Adipocyte (in vitro differentiated cells): ENCODE results near the gene SLC17A3.

Source experiments
- DNase-seq: peaks from one replicate; pipeline ENCODE4 v3.0.0-alpha.2; 2015; ENCODE audit warnings: low read depth
- H3K27me3 ChIP-seq: replicated peaks from 2 replicates; pipeline ENCODE4 v1.7.0; 2013; ENCODE audit warnings: mild to moderate bottlenecking, low read length, moderate library complexity; ENCODE audit not compliant: control insufficient read depth, insufficient read depth
- H3K36me3 ChIP-seq: 2 replicates; pipeline ENCODE4 v1.7.0; 2013; ENCODE audit warnings: low read length, mild to moderate bottlenecking, moderate library complexity; ENCODE audit not compliant: control insufficient read depth, insufficient read depth, severe bottlenecking
- H3K4me1 ChIP-seq: 2 replicates; pipeline ENCODE4 v1.7.0; 2013; ENCODE audit warnings: mild to moderate bottlenecking, low read length, moderate library complexity; ENCODE audit not compliant: control insufficient read depth, insufficient read depth
- H3K4me3 ChIP-seq: 2 replicates; pipeline ENCODE4 v1.7.0; 2013; ENCODE audit warnings: mild to moderate bottlenecking, low read length, moderate library complexity
- H3K9ac ChIP-seq: 2 replicates; pipeline ENCODE4 v1.7.0; 2013; ENCODE audit warnings: mild to moderate bottlenecking, low read length, moderate library complexity
- H3K9me3 ChIP-seq: 2 replicates; pipeline ENCODE4 v1.7.0; 2013; ENCODE audit warnings: mild to moderate bottlenecking, low read length, moderate library complexity; ENCODE audit not compliant: control insufficient read depth

Gene SLC17A3

GRCh38 chr6:25832670-25833069 lies 41.4 kb downstream of the SLC17A3 start:
- no peak overlapping the region for H3K4me3 ChIP-seq
- peaks cover 40% of the 10 kb centered on the region for H3K27me3 ChIP-seq
- no peaks in the 10 kb centered on the region for H3K9me3 ChIP-seq
- no peak overlapping the region for H3K9ac ChIP-seq
- no peaks in the 10 kb centered on the region for H3K36me3 ChIP-seq
- DNase-seq = no peak
- no peaks in the 10 kb centered on the region for H3K4me1 ChIP-seq

- H3K27me3 ChIP-seq = peaks cover 40% of the 10 kb centered on the region
- H3K9me3 ChIP-seq = no peaks in the 10 kb centered on the region
- no peak overlapping the region for H3K9ac ChIP-seq
- H3K4me3 ChIP-seq = no peak overlapping the region
- H3K36me3 ChIP-seq = no peaks in the 10 kb centered on the region
- DNase-seq = no peak
- no peaks in the 10 kb centered on the region for H3K4me1 ChIP-seq
Observed at GRCh38 chr6:25832307-25832662, 41.8 kb downstream of the SLC17A3 start.

DNA sequence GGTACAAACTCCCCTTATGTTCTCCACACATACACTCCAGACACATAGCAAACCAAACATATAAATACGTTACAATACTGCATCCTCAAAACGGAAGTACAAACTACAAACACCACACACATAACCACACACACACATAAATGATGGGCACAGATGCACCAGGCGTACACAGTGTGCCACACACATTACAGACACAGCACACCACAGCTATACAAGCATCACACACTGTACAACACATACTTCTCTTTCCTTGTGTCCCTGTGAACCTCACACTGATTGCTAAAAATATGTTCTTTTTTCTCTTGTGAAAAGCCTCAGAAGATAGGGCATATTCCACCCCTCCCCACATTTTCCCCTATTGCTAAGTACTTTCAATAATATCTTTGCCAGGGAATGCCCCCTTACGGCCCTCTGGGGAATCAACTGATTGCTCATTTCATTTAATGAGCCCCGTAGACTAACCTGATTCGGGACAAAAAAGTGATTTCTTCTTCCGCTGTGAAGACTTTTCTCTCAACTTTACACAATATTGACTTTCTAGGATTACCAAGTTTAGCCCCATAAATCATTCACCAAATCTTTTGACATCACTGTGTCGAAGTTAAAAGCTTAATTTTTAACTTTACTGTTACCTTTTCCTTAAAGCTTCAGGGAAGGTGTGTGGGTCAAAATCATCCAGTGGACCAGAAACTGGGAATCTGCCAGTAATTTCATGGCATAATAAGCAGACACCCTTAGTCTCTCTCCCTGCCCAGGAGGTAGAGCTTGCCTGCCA lies 42.3 kb downstream of the SLC17A3 start, which contains the start of gene SLC17A1:
Gene SLC17A1 (minus strand): TSS at position 521 of the 775 bp plus-strand sequence. CDS start 1,495 bp downstream, outside the sequence.
- peaks cover 37% of the 10 kb centered on the region for H3K27me3 ChIP-seq
- H3K36me3 ChIP-seq = no peaks in the 10 kb centered on the region
- H3K4me1 ChIP-seq = no peaks in the 10 kb centered on the region
- H3K9ac ChIP-seq = no peak within 1 kb of the TSS
- DNase-seq = no peak
- H3K9me3 ChIP-seq = no peaks in the 10 kb centered on the region
- H3K4me3 ChIP-seq = no peak within 1 kb of the TSS

- DNase-seq = no peak
- Histone ChIP-seq H3K27me3 (peaks cover 28% of the 10 kb centered on the region), H3K36me3 (no peaks in the 10 kb centered on the region), H3K9me3 (peaks cover 1% of the 10 kb centered on the region), H3K4me1 (no peaks in the 10 kb centered on the region), H3K9ac (no peak overlapping the region), H3K4me3 (no peak overlapping the region)
Observed at GRCh38 chr6:25830458-25830857, 43.6 kb downstream of the SLC17A3 start.

- Histone ChIP-seq H3K4me3 (no peak overlapping the region), H3K27me3 (peaks cover 26% of the 10 kb centered on the region), H3K36me3 (no peaks in the 10 kb centered on the region), H3K4me1 (no peaks in the 10 kb centered on the region), H3K9ac (no peak overlapping the region), H3K9me3 (peaks cover 9% of the 10 kb centered on the region)
- no peak for DNase-seq
Observed at GRCh38 chr6:25829375-25829774, 44.7 kb downstream of the SLC17A3 start.

DNA sequence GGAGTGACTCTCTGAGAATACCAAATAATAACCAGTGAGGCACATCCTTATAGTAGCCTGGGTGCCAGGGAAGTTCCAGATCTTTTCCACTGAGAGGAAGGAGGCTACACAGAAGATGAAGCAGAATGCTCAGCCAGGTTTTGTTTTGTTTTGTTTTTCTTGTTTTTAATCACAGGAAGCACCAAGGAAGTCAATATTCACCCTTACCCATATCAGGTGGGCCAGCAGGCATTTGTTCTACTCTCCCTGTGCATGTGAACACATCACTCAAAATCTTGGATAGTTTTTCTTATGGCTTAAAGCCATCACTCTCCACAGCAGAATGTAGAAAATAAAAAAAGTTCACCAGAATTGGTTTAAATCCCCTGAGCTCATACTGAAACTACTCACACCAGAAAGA lies 52.7 kb downstream of the SLC17A3 start:
- no peak for DNase-seq
- Histone ChIP-seq H3K9ac (no peak overlapping the region), H3K27me3 (peaks cover 13% of the 10 kb centered on the region), H3K36me3 (no peaks in the 10 kb centered on the region), H3K9me3 (peaks cover 14% of the 10 kb centered on the region), H3K4me3 (no peak overlapping the region), H3K4me1 (no peaks in the 10 kb centered on the region)

DNA sequence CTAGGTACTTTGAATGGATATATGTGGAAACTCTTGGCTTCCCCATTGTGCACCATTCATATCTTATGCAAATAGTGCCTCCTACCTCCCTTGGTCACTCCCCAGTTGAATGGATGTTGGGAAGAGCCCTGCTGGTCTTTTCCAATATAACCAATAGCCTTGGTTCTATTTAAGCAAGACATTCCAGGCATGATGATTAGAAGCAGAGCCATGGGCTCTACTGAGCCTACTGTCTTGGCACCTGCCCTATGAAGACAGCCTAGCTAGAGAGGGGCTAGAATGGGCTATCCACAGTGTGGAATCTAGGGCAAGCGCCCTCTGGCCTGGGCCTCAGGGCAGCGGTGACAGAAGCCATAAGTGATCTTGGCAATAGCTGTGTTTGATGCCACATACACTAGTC lies 57.8 kb downstream of the SLC17A3 start:
- no peak overlapping the region for H3K9ac ChIP-seq
- no peak for DNase-seq

GRCh38 chr6:25815194-25815593 lies 58.8 kb downstream of the SLC17A3 start:
- Histone ChIP-seq H3K4me1 (no peaks in the 10 kb centered on the region), H3K9me3 (no peaks in the 10 kb centered on the region), H3K4me3 (no peak overlapping the region), H3K27me3 (peaks cover 15% of the 10 kb centered on the region), H3K9ac (no peak overlapping the region), H3K36me3 (no peaks in the 10 kb centered on the region)
- no peak for DNase-seq

More for the DNA sequence above, 57.8 kb downstream of the SLC17A3 start:
- Histone ChIP-seq H3K36me3 (no peaks in the 10 kb centered on the region), H3K4me3 (no peak overlapping the region), H3K27me3 (peaks cover 15% of the 10 kb centered on the region), H3K4me1 (no peaks in the 10 kb centered on the region), H3K9me3 (no peaks in the 10 kb centered on the region)

DNA sequence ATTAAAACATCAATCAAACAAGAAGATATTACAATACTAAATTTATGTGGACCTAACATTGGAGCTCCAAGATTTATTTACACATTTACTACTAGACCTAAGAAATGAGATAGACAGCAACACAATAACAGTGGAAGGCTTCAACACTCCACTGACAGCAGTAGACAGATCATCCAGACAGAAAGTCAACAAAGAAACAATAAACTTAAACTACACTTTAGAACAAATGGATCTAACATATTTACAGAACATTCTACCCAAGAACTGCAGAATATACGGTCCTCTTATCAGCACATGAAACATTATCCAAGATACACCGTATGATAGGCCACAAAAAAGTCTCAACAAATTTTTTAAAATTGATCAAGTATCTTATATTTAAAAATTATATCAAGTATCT lies 69.2 kb downstream of the SLC17A3 start:
- no peak overlapping the region for H3K4me3 ChIP-seq
- H3K4me1 ChIP-seq = no peaks in the 10 kb centered on the region
- H3K9ac ChIP-seq = no peak overlapping the region
- DNase-seq = no peak
- H3K27me3 ChIP-seq = no peaks in the 10 kb centered on the region
- H3K36me3 ChIP-seq = no peaks in the 10 kb centered on the region
- H3K9me3 ChIP-seq = peaks cover 4% of the 10 kb centered on the region

DNA sequence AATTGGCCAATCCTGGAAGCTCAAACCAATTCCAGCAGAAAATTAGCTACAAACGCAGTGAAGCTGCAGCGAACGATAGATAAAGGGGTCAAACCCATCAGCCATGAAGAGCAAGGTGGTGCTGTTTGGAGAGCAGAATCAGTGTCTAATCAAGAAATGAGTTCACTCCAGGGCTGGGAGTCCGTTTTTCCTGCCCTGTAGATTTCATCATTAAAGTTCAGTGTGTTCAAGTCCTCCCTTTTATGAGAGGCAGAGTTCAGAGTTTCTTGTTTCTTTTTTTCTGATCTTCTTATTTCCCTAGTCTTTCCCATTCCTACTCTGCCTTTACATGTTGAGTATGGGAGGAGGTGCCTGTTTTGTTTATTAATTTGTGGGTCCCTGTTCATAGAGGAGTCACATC lies 72.6 kb downstream of the SLC17A3 start:
- Histone ChIP-seq H3K4me1 (no peaks in the 10 kb centered on the region), H3K4me3 (no peak overlapping the region), H3K9me3 (peaks cover 4% of the 10 kb centered on the region), H3K27me3 (no peaks in the 10 kb centered on the region), H3K36me3 (no peaks in the 10 kb centered on the region), H3K9ac (no peak overlapping the region)
- DNase-seq = no peak
